Endothelial cell of umbilical vein (primary cell): ENCODE measurements around the gene GRIA3.

Source experiments
- MYC ChIP-seq: IDR thresholded peaks from one replicate; pipeline ENCODE4 v1.6.1; 2011; ENCODE audit warnings: mild to moderate bottlenecking, low read depth, low read length
- POLR2A ChIP-seq: IDR thresholded peaks from 2 replicates; pipeline ENCODE4 v1.6.1; 2012; ENCODE audit warnings: low read depth, mild to moderate bottlenecking, control low read depth, low read length

- TF ChIP-seq MYC (no peak), POLR2A (no peak)
These were observed 146.3 kb downstream of the GRIA3 start for GRCh38 chrX:123330229-123330942.
